ENCODE data around the gene MNT. TPM values are rescaled to one million over a fixed set of nuclear protein-coding genes. Genes with fewer than 3 reads are reported as not detected.

The MNT gene
- total and polyA plus RNA-seq, 9 of the 15 experiments (the other 6 are each of a cell fraction or from before 2014, with no cell fraction given) = 0.18 to 23.8 (median 5.3) TPM

- peak overlapping the region; percentile 92 to 94 for H3K9ac ChIP-seq (ENCODE audit: insufficient read depth in 1 of 2, low read depth in 2 of 2, low read length in 2 of 2)
- in situ Hi-C loops (cut with MboI) = no loop called here
- peaks cover 26% of the 10 kb centered on the region; the same call in 2 of the 3 replicates for H3K36me3 ChIP-seq (ENCODE audit: control insufficient read depth, insufficient read depth, low read length)
- H3K4me3 ChIP-seq = peak overlapping the region; percentile 52
- TF ChIP-seq PKNOX1 (IDR thresholded peaks at IDR 0.05) (peak; percentile 56; the same call in 1 of the 2 replicates), SUPT5H (IDR thresholded peaks at IDR 0.05) (0 out of 2 replicates have a peak, but pooled peaks have one; percentile 13), PHB (CRISPR knock-in tag; IDR thresholded peaks at IDR 0.05) (no peak)
- 0 out of 2 replicates have a peak, but pooled peaks cover 3% of the 10 kb centered on the region for H4K20me1 ChIP-seq (replicated peaks; ENCODE audit: control insufficient read depth, insufficient read depth, low read length)
- H3K79me2 ChIP-seq (ENCODE audit: control insufficient read depth, insufficient read depth, low read length) = peaks cover 53% of the 10 kb centered on the region
- H3K27me3 ChIP-seq (ENCODE audit: control insufficient read depth in 2 of 2, insufficient read depth in 2 of 2, low read length in 2 of 2) = no peaks in the 10 kb centered on the region
- H3K4me1 ChIP-seq (replicated peaks in 1 of 2; ENCODE audit: control insufficient read depth in 2 of 2, insufficient read depth in 2 of 2, low read length in 2 of 2) = peaks cover 30 to 65% of the 10 kb centered on the region in 2 experiments
- H3K27ac ChIP-seq (ENCODE audit: extremely low read depth, low read depth, low read length) = peak overlapping the region; percentile 96
- ChIA-PET CTCF (ENCODE audit: low intra/inter-chr PET ratio) (interaction anchor here (0.9 kb wide), 1 partner anchor 17 kb away, joined by 3 read pairs; no protein-coding TSS in a partner anchor), POLR2A (interaction anchor here (0.7 to 4.0 kb wide), 6 partner anchors 8 to 322 kb away, joined by 3 to 24 read pairs (median 6); no protein-coding TSS in a partner anchor)
- H3K9me3 ChIP-seq (replicated peaks; ENCODE audit: control insufficient read depth, insufficient read depth, low read depth, low read length) = no peaks in the 10 kb centered on the region
- FAIRE-seq = no peak
- DNase-seq (ENCODE audit: extremely low read depth in 1 of 4, low spot score in 3 of 4) = no peak
- H3K4me2 ChIP-seq (ENCODE audit: insufficient read depth, low read length) = peak overlapping the region; percentile 82
- ATAC-seq = no peak
- WGBS (ENCODE audit: insufficient coverage, low coverage, missing lambda C conversion rate) = 11% methylated on average over 13 of the region's 18 CpGs
- intact Hi-C loops (cut with micrococcal nuclease) = loop anchor here (1.0 kb wide), 1 partner anchor 10 kb away; the partner anchor contains the start of gene MNT
- H3K9me1 ChIP-seq (ENCODE audit: control insufficient read depth, insufficient read depth, low read length) = no peaks in the 10 kb centered on the region
- no peak overlapping the region for H2AFZ ChIP-seq (ENCODE audit: low read depth, low read length)
- no TSS peak for BruUV-seq (replicated peaks)
These were observed 9.1 kb downstream of the MNT start for GRCh38 chr17:2391597-2392251.

All from K562 (cell line).